GM18502 (cell line): ENCODE results near the gene TIMM29.
"Not testable (repeated sequence)": the region's sequence is repeated elsewhere in the genome, so short reads cannot be mapped to it uniquely, and the experiment has no call there.

ENCODE experiments used
- ATAC-seq: cut with Tn5 transposase; IDR thresholded peaks from one replicate; pipeline ENCODE4 v1.9.1; 2021; ENCODE audit warnings: mild to moderate bottlenecking; ENCODE audit not compliant: unreplicated experiment, poor library complexity

Gene TIMM29

DNA sequence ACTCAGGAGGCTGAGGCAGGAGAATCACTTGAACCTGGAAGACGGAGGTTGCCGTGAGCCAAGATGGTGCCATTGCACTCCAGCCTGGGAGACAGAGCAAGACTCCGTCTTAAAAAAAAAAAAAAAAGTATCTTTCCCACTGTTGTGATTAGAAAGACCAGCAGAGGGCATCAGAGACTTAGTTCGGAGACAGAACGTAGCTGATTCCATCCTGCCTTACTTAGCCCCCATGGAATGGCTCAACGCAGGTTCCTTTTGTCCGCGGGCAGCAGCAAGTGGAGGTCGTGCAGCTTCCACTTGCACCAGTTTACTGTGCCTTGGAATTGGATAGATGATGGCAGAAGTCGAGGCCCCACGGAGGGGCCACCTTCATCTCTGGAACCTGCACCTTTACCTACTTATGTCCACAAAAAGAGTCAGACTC, 8.1 kb downstream of the TIMM29 start:
- ATAC-seq, result no peak

DNA sequence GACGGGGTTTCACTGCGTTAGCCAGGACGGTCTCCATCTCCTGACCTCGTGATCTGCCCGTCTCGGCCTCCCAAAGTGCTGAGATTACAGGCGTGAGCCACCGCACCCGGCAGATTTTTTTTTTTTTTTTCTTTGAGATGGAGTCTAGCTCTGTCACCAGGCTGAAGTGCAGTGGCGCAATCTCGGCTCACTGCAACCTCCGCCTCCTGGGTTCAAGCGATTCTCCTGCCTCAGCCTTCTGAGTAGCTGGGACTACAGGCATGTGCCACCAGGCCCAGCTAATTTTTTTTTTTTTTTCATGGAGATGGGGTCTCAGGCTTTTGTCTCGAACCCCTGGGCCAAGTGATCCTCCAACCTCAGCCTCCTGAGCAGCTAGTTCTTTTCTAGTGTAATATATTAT, 13.0 kb downstream of the TIMM29 start:
- ATAC-seq, result not testable (repeated sequence)

DNA sequence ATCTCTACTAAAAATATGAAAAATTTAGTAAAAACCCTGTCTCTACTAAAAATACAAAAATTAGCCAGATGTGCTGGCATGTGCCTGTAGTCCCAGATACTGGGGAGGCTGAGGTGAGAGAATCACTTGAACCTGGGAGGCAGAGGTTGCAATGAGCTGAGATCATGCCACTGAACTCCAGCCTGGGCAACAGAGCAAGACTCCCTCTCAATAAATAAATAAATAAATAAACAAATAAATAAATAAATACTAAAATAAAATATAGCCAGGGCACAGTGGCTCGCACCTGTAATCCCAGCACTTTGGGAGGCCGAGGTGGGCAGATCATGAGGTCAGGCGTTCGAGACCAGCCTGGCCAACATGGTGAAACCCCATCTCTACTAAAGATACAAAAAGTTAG, 14.8 kb downstream of the TIMM29 start:
- not testable (repeated sequence) for ATAC-seq

DNA sequence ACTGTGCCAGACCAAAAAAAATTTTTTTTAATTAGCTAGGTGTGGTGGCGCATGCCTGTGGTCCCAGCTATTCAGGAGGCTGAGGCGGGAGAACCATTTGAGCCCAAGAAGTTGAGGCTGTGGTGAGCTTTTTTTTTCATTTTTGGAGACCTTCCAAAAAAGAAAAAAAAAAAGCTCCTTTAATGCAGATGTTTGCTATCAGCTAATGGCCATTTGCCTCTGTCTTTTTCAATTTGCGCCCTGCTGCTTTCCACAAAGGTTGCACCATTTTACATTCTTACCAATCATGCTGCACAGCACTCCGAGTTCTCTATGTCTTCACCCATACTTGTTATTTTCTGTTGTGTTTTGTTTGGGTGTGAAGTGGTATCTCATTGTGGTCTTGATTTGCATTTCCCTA, 16.7 kb downstream of the TIMM29 start:
- no peak for ATAC-seq

DNA sequence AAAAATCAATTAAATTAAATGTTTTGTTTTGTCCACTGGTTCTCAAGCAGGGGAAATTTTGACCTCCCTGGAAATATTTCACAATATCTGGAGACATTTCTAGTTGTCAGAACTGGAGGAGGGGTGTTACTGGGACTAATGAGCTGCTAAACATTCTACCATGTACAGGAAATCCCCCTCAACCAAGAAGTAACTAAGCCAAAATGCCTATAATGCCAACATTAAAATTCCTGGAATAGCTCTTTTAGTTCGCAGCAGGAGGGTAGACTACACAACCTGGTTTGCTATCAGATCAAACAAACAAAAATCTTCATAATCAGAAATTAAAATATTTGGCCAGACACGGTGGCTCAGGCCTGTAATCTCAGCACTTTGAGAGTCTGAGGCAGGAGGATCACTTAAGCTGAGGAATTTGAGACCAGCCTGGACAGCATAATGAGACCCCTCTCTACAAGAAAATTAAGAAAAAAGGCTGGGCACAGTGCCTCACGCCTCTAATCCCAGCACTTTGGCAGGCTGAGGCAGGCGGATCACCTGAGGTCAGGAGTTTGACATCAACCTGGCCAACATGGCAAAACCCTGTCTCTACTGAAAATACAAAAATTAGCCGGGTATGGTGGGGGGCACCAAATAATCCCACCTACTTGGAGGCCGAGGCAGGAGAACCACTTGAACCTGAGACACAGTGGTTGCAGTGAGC, 18.5 kb downstream of the TIMM29 start:
- no peak for ATAC-seq

DNA sequence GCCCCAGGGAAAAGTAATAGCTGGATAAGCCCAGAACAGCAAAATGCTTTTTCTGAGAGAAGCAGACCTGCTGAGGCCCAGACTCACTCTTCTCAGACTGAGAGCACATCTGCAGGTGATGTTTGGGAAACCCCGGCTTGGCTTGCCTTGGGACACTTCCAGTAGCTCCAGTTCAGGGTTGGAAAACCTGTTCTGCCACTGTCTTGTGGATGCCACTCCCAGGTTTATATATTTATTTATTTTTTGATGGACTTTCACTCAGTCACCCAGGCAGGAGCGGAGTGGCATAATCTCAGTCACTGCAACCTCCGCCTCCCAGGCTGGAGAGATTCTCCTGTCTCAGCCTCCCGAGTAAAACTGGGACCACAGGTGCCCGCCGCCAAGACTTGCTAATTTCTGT, 24.2 kb downstream of the TIMM29 start:
- no peak for ATAC-seq

DNA sequence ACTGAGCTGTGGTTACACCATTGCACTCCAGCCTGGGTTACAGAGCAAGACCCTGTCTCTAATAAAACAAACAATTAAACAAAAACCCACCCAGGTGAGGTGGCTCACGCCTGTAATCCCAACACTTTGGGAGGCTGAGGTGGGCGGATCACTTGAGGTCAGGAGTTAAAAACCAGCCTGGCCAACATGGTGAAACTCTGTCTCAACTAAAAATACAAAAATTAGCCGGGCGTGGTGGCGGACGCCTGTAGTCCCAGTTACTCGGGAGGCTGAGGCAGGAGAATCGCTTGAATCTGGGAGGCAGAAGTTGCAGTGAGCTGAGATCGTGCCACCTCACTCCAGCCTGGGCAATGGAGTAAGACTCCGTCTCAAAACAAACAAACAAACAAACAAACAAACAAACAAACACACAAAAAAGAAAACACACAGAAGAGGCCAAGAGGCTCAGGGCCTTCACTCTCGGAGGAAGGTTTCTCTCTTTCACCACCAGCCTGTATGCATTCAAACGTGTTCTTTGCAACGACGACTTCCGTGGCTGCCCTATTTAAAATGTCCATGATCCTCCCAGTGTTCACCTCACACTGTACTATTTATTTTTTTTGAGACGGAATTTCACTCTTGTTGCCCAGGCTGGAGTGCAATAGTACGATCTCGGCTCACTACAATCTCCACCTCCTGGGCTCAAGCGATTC, 30.8 kb downstream of the TIMM29 start:
- not testable (repeated sequence) for ATAC-seq

DNA sequence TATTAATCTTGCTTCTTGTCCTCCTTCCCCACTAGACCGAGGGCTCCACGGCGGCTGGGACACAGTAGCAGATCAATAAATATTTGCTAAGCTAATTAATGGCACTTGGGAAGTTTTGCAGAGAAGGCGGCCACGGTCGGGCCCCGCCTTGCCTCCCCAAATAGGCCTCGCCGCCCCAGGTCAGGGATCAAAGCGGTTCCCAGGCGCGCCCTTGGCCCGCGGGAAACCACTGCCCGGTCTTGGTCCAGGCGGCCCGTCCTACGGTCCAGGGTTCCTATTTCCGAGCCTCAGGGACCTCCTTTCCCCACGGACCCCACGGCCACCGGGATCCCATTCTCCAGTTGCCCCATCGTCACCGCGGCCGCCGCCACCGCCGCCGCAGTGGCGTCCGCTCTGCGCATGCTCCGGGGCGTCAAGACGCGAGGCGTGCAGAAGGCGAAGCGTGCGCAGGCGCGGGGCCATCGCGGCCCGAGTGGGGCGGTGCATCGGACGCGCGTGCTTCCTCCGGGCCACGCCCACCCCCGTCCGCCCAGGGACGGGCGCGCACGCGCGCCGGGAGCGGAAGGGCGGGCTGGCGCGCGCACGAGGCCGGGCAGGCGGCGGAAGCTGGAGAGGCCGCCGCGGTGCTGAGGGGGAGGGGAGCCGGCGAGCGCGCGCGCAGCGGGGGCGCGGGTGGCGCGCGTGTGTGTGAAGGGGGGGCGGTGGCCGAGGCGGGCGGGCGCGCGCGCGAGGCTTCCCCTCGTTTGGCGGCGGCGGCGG, 31.9 kb downstream of the TIMM29 start, which contains the start of gene SMARCA4:
Gene SMARCA4, plus strand, starts transcription at position 717 of the 759 bp plus-strand sequence. CDS start 23,122 bp downstream, outside the sequence.
- peak; percentile 75 for ATAC-seq

DNA sequence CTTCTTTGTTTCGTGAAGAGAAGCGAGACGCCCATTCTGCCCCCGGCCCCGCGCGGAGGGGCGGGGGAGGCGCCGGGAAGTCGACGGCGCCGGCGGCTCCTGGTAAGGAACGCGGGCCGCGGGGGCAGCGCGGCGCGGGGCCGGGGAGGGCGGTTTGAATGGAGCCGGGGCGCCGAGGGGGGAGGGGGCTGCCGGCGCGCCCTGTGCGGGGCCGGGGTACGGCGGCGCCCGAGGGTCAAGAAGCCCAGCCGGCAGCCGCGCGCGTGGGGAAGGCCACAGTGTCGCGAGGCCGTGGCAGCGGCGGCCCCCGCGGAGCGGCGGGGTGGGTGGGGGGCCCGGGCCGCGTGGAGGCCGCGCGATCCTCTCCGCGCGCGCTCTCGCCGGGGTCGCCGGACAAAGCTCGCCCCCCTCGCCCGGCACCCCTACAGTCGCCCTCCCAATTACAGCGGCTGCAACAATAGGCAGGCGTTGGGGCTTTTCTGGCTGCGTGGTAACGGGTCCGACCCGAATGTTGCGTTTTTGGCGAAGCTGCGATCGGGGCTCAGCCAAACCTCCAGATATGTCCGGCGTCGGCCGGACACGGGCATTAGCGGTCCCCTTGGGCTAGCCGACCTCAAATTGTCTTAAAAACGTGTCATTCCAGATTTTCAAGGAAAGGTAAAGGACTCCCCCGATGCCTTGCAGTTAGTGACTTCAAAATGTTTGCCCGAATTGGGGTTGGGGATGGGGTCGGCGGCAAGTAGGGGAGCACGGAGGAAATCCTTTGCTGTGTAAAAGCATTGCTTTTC, 32.7 kb downstream of the TIMM29 start:
- peak; percentile 40 for ATAC-seq

DNA sequence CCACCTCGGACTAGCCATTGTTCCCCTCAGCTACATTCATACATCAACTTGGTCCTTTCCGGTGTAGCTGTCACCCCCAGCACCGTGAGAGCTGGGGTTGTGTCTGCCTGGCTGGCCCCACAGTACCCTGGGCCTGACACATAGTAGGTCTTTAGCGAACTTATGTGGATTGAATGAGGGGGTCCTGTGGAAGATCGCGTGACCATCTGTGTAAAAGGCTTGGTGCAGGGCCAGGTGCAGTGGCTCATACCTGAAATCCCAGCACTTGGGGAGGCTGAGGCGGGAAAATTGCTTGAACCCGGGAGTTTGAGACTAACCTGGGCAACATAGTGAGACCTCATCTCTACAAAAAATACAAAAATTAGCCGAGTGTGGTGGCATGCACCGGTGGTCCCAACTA, 34.3 kb downstream of the TIMM29 start:
- ATAC-seq, result no peak

DNA sequence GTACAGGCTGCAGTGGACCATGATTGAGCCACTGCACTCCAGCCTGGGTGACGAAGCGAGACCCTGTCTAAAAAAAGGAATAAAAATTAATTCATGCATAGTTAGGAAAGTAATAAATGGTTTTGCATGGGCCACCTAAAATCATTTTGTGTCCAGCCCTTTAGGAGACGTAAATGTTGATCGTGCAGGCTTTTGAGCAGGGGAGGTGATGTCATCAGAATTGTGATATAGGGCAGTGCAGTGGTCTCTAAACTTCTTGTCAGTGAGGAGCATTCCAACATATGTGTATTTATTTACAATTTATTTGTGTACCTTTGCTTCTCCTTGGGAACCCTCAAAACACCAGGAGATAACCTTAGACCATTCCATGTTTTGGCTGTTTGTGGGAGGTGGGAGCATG, 35.3 kb downstream of the TIMM29 start:
- ATAC-seq, result no peak

DNA sequence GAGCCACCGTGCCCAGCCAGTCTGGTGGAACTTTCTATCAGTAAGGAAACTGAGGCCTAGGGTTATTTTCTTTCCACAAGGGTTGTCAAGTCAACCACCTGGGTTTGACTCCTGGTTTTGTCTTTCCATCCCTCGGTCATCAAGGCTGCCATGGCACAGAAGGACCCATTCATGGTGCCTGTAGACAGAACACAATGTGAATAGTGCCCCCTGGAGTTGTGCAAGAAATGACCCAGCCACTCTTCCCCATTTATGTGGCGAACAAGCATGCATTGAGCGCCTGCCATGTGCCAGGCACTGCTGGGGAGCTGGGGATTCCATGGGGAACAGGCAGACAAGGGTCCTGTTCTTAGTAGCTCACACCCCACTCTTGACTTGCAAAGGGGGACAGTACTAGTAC, 36.3 kb downstream of the TIMM29 start:
- ATAC-seq, result no peak

DNA sequence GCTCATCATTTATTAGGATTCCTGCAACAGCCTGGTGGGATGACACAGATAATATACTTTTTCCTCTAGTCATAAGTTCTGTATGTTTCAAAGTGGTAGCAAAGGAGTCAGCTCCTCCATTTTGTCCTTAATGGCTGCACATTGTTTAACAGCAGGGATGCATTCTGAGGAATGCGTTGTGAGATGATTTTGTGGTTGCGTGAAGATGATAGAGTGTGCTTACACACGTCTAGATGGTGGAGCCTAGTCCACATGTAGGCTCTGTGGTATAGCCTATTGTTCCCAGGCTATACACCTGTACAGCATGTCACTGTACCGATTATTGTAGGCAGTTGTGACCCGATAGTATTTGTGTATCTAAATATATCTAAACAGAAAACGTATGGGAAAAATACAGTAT, 36.8 kb downstream of the TIMM29 start:
- no peak for ATAC-seq

DNA sequence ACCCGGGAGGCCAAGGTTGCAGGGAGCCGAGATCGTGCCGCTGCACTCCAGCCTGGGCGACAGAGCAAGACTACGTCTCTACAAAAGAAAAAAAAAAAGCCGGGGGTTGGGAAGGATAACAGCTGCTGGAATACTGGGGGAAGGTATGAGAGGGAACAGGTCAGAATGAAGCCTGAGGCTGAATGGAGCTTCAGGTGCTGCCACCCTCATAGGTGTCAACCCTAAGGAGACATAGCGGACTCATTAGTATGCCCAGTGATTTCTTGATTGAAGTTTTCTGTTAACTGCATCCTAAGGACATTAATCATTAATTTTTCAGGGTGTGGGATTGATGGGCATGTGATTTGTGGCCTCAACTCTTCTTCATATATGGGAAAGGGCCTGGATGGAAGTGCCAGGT, 38.2 kb downstream of the TIMM29 start:
- no peak for ATAC-seq

DNA sequence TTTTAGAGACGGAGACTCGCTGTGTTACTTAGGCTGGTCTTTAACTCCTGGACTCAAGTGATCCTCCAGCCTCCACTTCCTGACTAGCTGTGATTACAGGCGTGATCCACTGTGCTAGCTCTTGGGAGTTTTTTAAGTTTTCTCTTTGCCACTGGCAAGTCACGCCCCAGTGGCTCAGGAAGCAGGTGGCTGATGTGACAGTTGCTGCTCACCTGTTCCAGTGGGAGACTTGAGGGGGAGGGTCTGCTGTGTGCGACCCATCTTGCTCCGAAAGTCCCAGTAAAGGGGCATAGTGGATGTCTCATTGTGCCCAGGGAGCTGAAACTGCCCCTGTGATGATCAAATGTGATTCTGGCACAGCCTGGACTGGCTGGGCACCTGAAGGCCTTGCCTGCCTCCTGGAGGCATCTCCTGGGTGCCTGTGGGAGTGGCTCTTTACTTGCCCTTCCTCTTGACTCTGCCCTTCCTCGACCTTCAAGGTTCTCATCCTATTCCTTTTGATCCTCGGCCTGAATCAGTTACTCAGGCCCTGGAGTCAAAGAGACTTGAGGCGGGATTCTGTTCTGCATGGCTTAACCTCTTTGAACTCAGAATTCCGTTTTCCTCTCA, 40.0 kb downstream of the TIMM29 start:
- ATAC-seq, result no peak

DNA sequence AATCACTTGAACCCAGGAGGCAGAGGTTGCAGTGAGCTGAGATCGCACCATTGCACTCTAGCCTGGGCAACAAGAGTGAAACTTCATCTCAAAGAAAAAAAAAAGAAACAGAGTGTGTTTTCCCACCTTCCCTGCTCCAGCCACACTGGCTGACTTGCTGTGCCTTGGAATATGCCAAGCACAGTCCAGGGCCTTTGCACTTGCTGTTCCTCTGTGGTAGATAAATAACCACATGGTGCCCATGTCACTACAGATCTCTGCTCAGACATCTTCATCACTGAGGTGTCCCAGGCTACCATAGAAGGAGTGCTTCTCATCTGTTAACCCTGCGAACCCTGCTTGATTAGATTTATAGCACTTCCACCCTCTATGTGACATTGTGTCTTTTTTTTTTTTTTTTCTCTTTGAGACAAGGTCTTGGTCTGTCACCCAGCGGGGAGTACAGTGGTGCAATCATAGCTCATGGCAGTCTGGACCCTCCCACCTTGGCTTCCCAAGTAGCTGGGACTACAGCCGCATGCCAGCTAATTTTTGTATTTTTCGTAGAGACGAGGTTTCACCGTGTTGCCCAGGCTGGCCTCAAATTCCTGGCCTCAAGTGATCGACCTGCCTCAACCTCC, 42.6 kb downstream of the TIMM29 start:
- ATAC-seq, result no peak

DNA sequence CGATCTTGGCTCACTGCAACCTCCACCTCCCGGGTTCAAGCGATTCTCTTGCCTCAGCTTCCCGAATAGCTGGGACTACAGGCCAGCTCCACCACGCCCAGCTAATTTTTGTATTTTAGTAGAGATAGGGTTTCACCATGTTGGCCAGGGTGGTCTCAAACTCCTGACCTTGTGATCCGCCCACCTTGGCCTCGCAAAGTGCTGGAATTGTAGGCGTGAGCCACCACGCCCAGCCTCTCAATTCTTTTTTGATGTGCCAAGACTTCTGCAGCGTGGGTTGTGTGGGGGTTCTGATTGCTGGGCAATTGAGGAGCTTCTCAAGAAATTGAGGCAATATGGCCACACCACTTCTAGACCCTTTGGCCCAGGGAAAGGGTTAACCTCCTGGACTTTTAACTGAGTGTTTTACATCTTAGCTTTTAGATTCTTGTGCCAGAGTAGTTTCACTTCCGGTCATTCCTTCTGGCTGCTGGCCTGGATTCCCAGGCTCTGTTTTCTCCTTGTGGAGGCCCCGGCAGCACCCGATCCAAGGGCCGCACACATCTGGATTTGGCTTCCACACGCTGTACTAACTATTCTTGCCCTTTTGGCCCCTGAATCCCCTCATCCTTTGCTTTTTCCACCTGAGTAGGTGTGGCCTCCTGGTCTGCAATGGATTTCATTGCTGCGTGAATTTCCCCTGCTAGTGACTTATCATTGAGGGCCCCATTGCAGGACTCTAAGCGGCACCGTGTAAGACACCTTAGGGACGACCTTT, 46.9 kb downstream of the TIMM29 start:
- ATAC-seq, result no peak

DNA sequence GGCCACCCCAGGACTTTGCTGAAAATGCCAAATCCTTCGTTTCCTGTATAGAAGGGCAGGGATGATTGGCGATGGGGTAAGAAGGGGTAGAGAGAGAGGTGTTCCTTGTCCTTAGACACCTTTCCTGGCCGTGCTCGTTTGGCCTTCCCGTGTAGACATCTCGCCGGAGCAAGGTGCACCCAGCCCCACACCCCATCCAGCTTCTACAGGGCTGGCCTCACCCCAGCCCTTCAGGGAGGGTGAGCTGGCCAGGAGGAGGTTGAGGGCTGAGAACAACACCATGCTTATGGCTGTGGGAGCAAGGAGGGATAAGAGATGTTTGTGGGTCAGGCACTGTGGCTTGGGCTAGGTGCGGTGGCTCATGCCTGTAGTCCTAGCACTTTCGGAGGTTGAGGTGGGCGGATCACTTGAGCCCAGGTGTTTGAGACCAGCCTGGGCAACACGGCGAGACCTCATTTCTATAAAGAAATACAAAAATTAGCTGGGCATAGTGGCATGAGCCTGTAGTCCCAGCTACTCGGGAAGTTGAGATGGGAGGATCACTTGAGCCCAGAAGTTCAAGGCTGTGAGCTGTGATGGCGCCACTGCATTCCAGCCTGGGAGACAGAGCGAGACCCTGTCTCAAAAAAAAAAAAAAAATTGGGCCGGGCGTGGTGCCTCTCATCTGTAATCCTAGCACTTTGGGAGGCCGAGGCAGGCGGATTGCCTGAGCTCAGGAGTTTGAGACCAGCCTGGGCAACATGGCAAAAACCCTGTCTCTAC, 47.7 kb downstream of the TIMM29 start:
- ATAC-seq, result no peak
